Measurements from ENCODE around the gene ARMC6.
"Not testable (repeated sequence)": the region's sequence is repeated elsewhere in the genome, so short reads cannot be mapped to it uniquely, and the experiment has no call there.

ARMC6 gene

GRCh38 chr19:18996796-18997394, 36.5 kb upstream of the ARMC6 start:
- Histone ChIP-seq H3K27me3 (ENCODE audit: control insufficient read depth, insufficient read depth, low read length) (no peaks in the 10 kb centered on the region), H3K9ac (ENCODE audit: low read length) (no peak overlapping the region), H3K36me3 (ENCODE audit: control insufficient read depth, insufficient read depth, low read length) (peaks cover 31% of the 10 kb centered on the region), H3K27ac (ENCODE audit: low read depth, low read length) (no peak overlapping the region), H3K4me1 (ENCODE audit: control insufficient read depth, insufficient read depth, low read length) (no peaks in the 10 kb centered on the region), H3K4me3 (ENCODE audit: low read length) (no peak overlapping the region)

GRCh38 chr19:18998276-18998675, 35.1 kb upstream of the ARMC6 start:
- Histone ChIP-seq H3K36me3 (ENCODE audit: control insufficient read depth, insufficient read depth, low read length) (peaks cover 30% of the 10 kb centered on the region), H3K4me1 (ENCODE audit: control insufficient read depth, insufficient read depth, low read length) (no peaks in the 10 kb centered on the region)

GRCh38 chr19:18999016-18999758, 34.2 kb upstream of the ARMC6 start:
- peaks cover 26% of the 10 kb centered on the region for H3K36me3 ChIP-seq (ENCODE audit: control insufficient read depth, insufficient read depth, low read length)

More at GRCh38 chr19:18998276-18998675, 35.1 kb upstream of the ARMC6 start:
- Histone ChIP-seq H3K27ac (ENCODE audit: low read depth, low read length) (no peak overlapping the region), H3K9ac (ENCODE audit: low read length) (no peak overlapping the region), H3K27me3 (ENCODE audit: control insufficient read depth, insufficient read depth, low read length) (no peaks in the 10 kb centered on the region), H3K4me3 (ENCODE audit: low read length) (no peak overlapping the region)

GRCh38 chr19:18999896-19000620, 33.3 kb upstream of the ARMC6 start:
- Histone ChIP-seq H3K27ac (ENCODE audit: low read depth, low read length) (no peak overlapping the region), H3K4me3 (ENCODE audit: low read length) (no peak overlapping the region), H3K4me1 (ENCODE audit: control insufficient read depth, insufficient read depth, low read length) (no peaks in the 10 kb centered on the region), H3K27me3 (ENCODE audit: control insufficient read depth, insufficient read depth, low read length) (no peaks in the 10 kb centered on the region), H3K36me3 (ENCODE audit: control insufficient read depth, insufficient read depth, low read length) (peaks cover 29% of the 10 kb centered on the region), H3K9ac (ENCODE audit: low read length) (no peak overlapping the region)

More at GRCh38 chr19:18999016-18999758, 34.2 kb upstream of the ARMC6 start:
- no peaks in the 10 kb centered on the region for H3K27me3 ChIP-seq (ENCODE audit: control insufficient read depth, insufficient read depth, low read length)
- H3K4me1 ChIP-seq (ENCODE audit: control insufficient read depth, insufficient read depth, low read length): no peaks in the 10 kb centered on the region
- no peak overlapping the region for H3K9ac ChIP-seq (ENCODE audit: low read length)
- no peak overlapping the region for H3K4me3 ChIP-seq (ENCODE audit: low read length)
- no peak overlapping the region for H3K27ac ChIP-seq (ENCODE audit: low read depth, low read length)

GRCh38 chr19:19004144-19004543, 29.3 kb upstream of the ARMC6 start:
- H3K4me3 ChIP-seq (ENCODE audit: low read length): no peak overlapping the region
- H3K9ac ChIP-seq (ENCODE audit: low read length): no peak overlapping the region
- H3K27me3 ChIP-seq (ENCODE audit: control insufficient read depth, insufficient read depth, low read length): no peaks in the 10 kb centered on the region
- no peak overlapping the region for H3K27ac ChIP-seq (ENCODE audit: low read depth, low read length)
- H3K4me1 ChIP-seq (ENCODE audit: control insufficient read depth, insufficient read depth, low read length): no peaks in the 10 kb centered on the region
- peaks cover 32% of the 10 kb centered on the region for H3K36me3 ChIP-seq (ENCODE audit: control insufficient read depth, insufficient read depth, low read length)

- peaks cover 34% of the 10 kb centered on the region for H3K36me3 ChIP-seq (ENCODE audit: control insufficient read depth, insufficient read depth, low read length)
- H3K27me3 ChIP-seq (ENCODE audit: control insufficient read depth, insufficient read depth, low read length): no peaks in the 10 kb centered on the region
- H3K9ac ChIP-seq (ENCODE audit: low read length): no peak overlapping the region
- no peaks in the 10 kb centered on the region for H3K4me1 ChIP-seq (ENCODE audit: control insufficient read depth, insufficient read depth, low read length)
- H3K4me3 ChIP-seq (ENCODE audit: low read length): no peak overlapping the region
- no peak overlapping the region for H3K27ac ChIP-seq (ENCODE audit: low read depth, low read length)
These were observed 27.2 kb upstream of the ARMC6 start for GRCh38 chr19:19006213-19006612.

GRCh38 chr19:19009951-19010350, 23.5 kb upstream of the ARMC6 start:
- Histone ChIP-seq H3K27ac (ENCODE audit: low read depth, low read length) (no peak overlapping the region), H3K4me3 (ENCODE audit: low read length) (no peak overlapping the region), H3K27me3 (ENCODE audit: control insufficient read depth, insufficient read depth, low read length) (no peaks in the 10 kb centered on the region), H3K4me1 (ENCODE audit: control insufficient read depth, insufficient read depth, low read length) (no peaks in the 10 kb centered on the region), H3K9ac (ENCODE audit: low read length) (no peak overlapping the region), H3K36me3 (ENCODE audit: control insufficient read depth, insufficient read depth, low read length) (peaks cover 23% of the 10 kb centered on the region)

- H3K4me1 ChIP-seq (ENCODE audit: control insufficient read depth, insufficient read depth, low read length): no peaks in the 10 kb centered on the region
- H3K36me3 ChIP-seq (ENCODE audit: control insufficient read depth, insufficient read depth, low read length): peaks cover 23% of the 10 kb centered on the region
- H3K9ac ChIP-seq (ENCODE audit: low read length): no peak overlapping the region
- H3K27ac ChIP-seq (ENCODE audit: low read depth, low read length): no peak overlapping the region
- H3K4me3 ChIP-seq (ENCODE audit: low read length): no peak overlapping the region
- H3K27me3 ChIP-seq (ENCODE audit: control insufficient read depth, insufficient read depth, low read length): no peaks in the 10 kb centered on the region
These were observed 22.9 kb upstream of the ARMC6 start for GRCh38 chr19:19010551-19010950.

GRCh38 chr19:19021115-19021514, 12.3 kb upstream of the ARMC6 start:
- peaks cover 43% of the 10 kb centered on the region for H3K36me3 ChIP-seq (ENCODE audit: control insufficient read depth, insufficient read depth, low read length)
- no peaks in the 10 kb centered on the region for H3K27me3 ChIP-seq (ENCODE audit: control insufficient read depth, insufficient read depth, low read length)
- H3K27ac ChIP-seq (ENCODE audit: low read depth, low read length): no peak overlapping the region
- H3K4me3 ChIP-seq (ENCODE audit: low read length): no peak overlapping the region
- H3K4me1 ChIP-seq (ENCODE audit: control insufficient read depth, insufficient read depth, low read length): no peaks in the 10 kb centered on the region
- no peak overlapping the region for H3K9ac ChIP-seq (ENCODE audit: low read length)

GRCh38 chr19:19022380-19022961, 10.9 kb upstream of the ARMC6 start:
- H3K36me3 ChIP-seq (ENCODE audit: control insufficient read depth, insufficient read depth, low read length): peaks cover 46% of the 10 kb centered on the region

GRCh38 chr19:19023376-19023775, 10.0 kb upstream of the ARMC6 start:
- peaks cover 48% of the 10 kb centered on the region for H3K36me3 ChIP-seq (ENCODE audit: control insufficient read depth, insufficient read depth, low read length)
- H3K4me1 ChIP-seq (ENCODE audit: control insufficient read depth, insufficient read depth, low read length); H3K9ac ChIP-seq (ENCODE audit: low read length); H3K27me3 ChIP-seq (ENCODE audit: control insufficient read depth, insufficient read depth, low read length); H3K4me3 ChIP-seq (ENCODE audit: low read length); H3K27ac ChIP-seq (ENCODE audit: low read depth, low read length): not testable (repeated sequence)

More at GRCh38 chr19:19022380-19022961, 10.9 kb upstream of the ARMC6 start:
- Histone ChIP-seq H3K27ac (ENCODE audit: low read depth, low read length) (no peak overlapping the region), H3K27me3 (ENCODE audit: control insufficient read depth, insufficient read depth, low read length) (no peaks in the 10 kb centered on the region), H3K4me3 (ENCODE audit: low read length) (no peak overlapping the region), H3K4me1 (ENCODE audit: control insufficient read depth, insufficient read depth, low read length) (no peaks in the 10 kb centered on the region), H3K9ac (ENCODE audit: low read length) (no peak overlapping the region)

GRCh38 chr19:19025861-19026260, 7.5 kb upstream of the ARMC6 start:
- H3K27ac ChIP-seq (ENCODE audit: low read depth, low read length): no peak overlapping the region
- H3K27me3 ChIP-seq (ENCODE audit: control insufficient read depth, insufficient read depth, low read length): no peaks in the 10 kb centered on the region
- no peaks in the 10 kb centered on the region for H3K4me1 ChIP-seq (ENCODE audit: control insufficient read depth, insufficient read depth, low read length)
- no peak overlapping the region for H3K4me3 ChIP-seq (ENCODE audit: low read length)
- H3K9ac ChIP-seq (ENCODE audit: low read length): no peak overlapping the region
- H3K36me3 ChIP-seq (ENCODE audit: control insufficient read depth, insufficient read depth, low read length): peaks cover 47% of the 10 kb centered on the region

All from rectal smooth muscle tissue (tissue), 1 donor.